SK-N-DZ (cell line): ENCODE results near the gene CACFD1.
"Not testable (repeated sequence)": the region's sequence is repeated elsewhere in the genome, so short reads cannot be mapped to it uniquely, and the experiment has no call there.

ENCODE experiments used
- DNase-seq: peaks from one replicate; pipeline ENCODE4 v3.0.0-alpha.2; 2015; ENCODE audit warnings: low spot score

The CACFD1 gene

GRCh38 chr9:133439337-133439736, 20.4 kb upstream of the CACFD1 start:
- no peak for DNase-seq

- DNase-seq, result peak; percentile 76
Measured at GRCh38 chr9:133440874-133441273, 18.9 kb upstream of the CACFD1 start.

- DNase-seq, result no peak
Measured at GRCh38 chr9:133441571-133441970, 18.2 kb upstream of the CACFD1 start.

- no peak for DNase-seq
Measured at GRCh38 chr9:133443248-133443647, 16.5 kb upstream of the CACFD1 start.

GRCh38 chr9:133443982-133444381, 15.8 kb upstream of the CACFD1 start:
- DNase-seq, result no peak

- DNase-seq, result no peak
Measured at GRCh38 chr9:133445293-133445969, 14.3 kb upstream of the CACFD1 start.

- no peak for DNase-seq
Measured at GRCh38 chr9:133448487-133448972, 11.2 kb upstream of the CACFD1 start.

GRCh38 chr9:133449760-133450159, 10.0 kb upstream of the CACFD1 start:
- no peak for DNase-seq

- not testable (repeated sequence) for DNase-seq
Measured at GRCh38 chr9:133451865-133452264, 7.9 kb upstream of the CACFD1 start.

- DNase-seq, result no peak
Measured at GRCh38 chr9:133452562-133452961, 7.2 kb upstream of the CACFD1 start.

- DNase-seq, result no peak
Measured at GRCh38 chr9:133453651-133454050, 6.1 kb upstream of the CACFD1 start.

- no peak for DNase-seq
Measured at GRCh38 chr9:133454325-133454724, 5.5 kb upstream of the CACFD1 start.

- DNase-seq, result no peak
Measured at GRCh38 chr9:133454943-133455673, 4.7 kb upstream of the CACFD1 start.

GRCh38 chr9:133455936-133456335, 3.8 kb upstream of the CACFD1 start:
- DNase-seq, result no peak

- no peak for DNase-seq
Measured at GRCh38 chr9:133456409-133456808, 3.4 kb upstream of the CACFD1 start.

- no peak for DNase-seq
Measured at GRCh38 chr9:133457233-133457632, 2.5 kb upstream of the CACFD1 start.

GRCh38 chr9:133457748-133458147, 2.0 kb upstream of the CACFD1 start:
- DNase-seq, result no peak

- DNase-seq, result peak; percentile 34
Measured at GRCh38 chr9:133458643-133459312, 1.0 kb upstream of the CACFD1 start.

- DNase-seq, result peak; percentile 62
Measured at GRCh38 chr9:133460405-133461175, 812 bp downstream of the CACFD1 start.

- no peak for DNase-seq
Measured at GRCh38 chr9:133461975-133462374, 2.2 kb downstream of the CACFD1 start.

- DNase-seq, result no peak
Measured at GRCh38 chr9:133463234-133463863, 3.6 kb downstream of the CACFD1 start.
